ENCODE data around the gene TRAM2. TPM values are rescaled to one million over a fixed set of nuclear protein-coding genes. Genes with fewer than 3 reads are reported as not detected.

TRAM2 gene
- total and polyA plus RNA-seq, 10 of the 15 experiments (the other 5 are each of a cell fraction or from before 2014, with no cell fraction given), result 2.5 to 15.0 (median 11.0) TPM

GRCh38 chr6:52573295-52573694 is 3.6 kb downstream of the TRAM2 start:
- Histone ChIP-seq H2AFZ (ENCODE audit: control insufficient read depth, low read depth, low read length) (no peak overlapping the region), H3K79me2 (ENCODE audit: control insufficient read depth, insufficient read depth, low read length) (peaks cover 61% of the 10 kb centered on the region), H3K9ac (ENCODE audit: control insufficient read depth, insufficient read depth, low read length) (no peak overlapping the region), H3K36me3 (ENCODE audit: control insufficient read depth in 2 of 2, insufficient read depth in 2 of 2, low read length in 1 of 2) (no peaks in the 10 kb centered on the region; a peak in 1 of 4 replicates), H3K27me3 (replicated peaks in 1 of 2; ENCODE audit: control insufficient read depth in 2 of 2, insufficient read depth in 2 of 2, low read length in 1 of 2) (no peaks in the 10 kb centered on the region), H3K27ac (ENCODE audit: control insufficient read depth, insufficient read depth) (no peak overlapping the region), H4K20me1 (ENCODE audit: control insufficient read depth, insufficient read depth) (no peaks in the 10 kb centered on the region), H3K4me1 (ENCODE audit: control insufficient read depth, insufficient read depth, low read length) (peaks cover 30% of the 10 kb centered on the region), H3K4me2 (ENCODE audit: control insufficient read depth, insufficient read depth) (peak overlapping the region; percentile 91), H3K4me3 (peak overlapping the region; percentile 76), H3K9me3 (replicated peaks; ENCODE audit: control insufficient read depth, insufficient read depth, low read length) (no peaks in the 10 kb centered on the region)
- POLR2A ChIA-PET, result no interaction called here
- intact Hi-C loops (cut with micrococcal nuclease; ENCODE audit: unreplicated experiment) (no loop called here), in situ Hi-C loops (cut with MboI) (loop anchor here (10.0 kb wide), 1 partner anchor 288 kb away; the partner anchor contains the start of gene MCM3)
- ATAC-seq (no peak), DNase-seq (ENCODE audit: low read depth, low spot score) (no peak), FAIRE-seq (no peak)
- CTCF ChIA-PET, result interaction anchor here (1.1 to 1.5 kb wide), 2 partner anchors 43 to 154 kb away, joined by 3 read pairs; no protein-coding TSS in a partner anchor
- SMC1A ChIA-PET (ENCODE audit: uncharacterized antibody, unreplicated experiment), result interaction anchor here (0.9 to 2.9 kb wide), 4 partner anchors 38 to 156 kb away, joined by 3 to 8 read pairs (median 4); no protein-coding TSS in a partner anchor
- BruUV-seq (replicated peaks), result no TSS peak
- WGBS (ENCODE audit: insufficient coverage, insufficient replicate concordance, low lambda C conversion rate, missing lambda C conversion rate), result 87% methylated on average over 2 of the region's 2 CpGs
- RAD21 ChIA-PET (ENCODE audit: unreplicated experiment), result interaction anchor here (1.0 kb wide), 1 partner anchor 10 kb away, joined by 3 read pairs; no protein-coding TSS in a partner anchor
- no peak for TF ChIP-seq CHD4 (IDR thresholded peaks at IDR 0.05)
- no peak for TF ChIP-seq IKZF2 (IDR thresholded peaks at IDR 0.05)
- no peak for TF ChIP-seq POLR2A (IDR thresholded peaks at IDR 0.05; ENCODE audit: low read depth, low read length)
- TF ChIP-seq, protein P1, sequence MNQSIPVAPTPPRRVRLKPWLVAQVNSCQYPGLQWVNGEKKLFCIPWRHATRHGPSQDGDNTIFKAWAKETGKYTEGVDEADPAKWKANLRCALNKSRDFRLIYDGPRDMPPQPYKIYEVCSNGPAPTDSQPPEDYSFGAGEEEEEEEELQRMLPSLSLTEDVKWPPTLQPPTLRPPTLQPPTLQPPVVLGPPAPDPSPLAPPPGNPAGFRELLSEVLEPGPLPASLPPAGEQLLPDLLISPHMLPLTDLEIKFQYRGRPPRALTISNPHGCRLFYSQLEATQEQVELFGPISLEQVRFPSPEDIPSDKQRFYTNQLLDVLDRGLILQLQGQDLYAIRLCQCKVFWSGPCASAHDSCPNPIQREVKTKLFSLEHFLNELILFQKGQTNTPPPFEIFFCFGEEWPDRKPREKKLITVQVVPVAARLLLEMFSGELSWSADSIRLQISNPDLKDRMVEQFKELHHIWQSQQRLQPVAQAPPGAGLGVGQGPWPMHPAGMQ (IDR thresholded peaks at IDR 0.05; ENCODE audit: borderline replicate concordance), result no peak
- no peak for TF ChIP-seq NR2C2 (IDR thresholded peaks at IDR 0.05; ENCODE audit: borderline replicate concordance, control insufficient read depth, insufficient read length, low read depth)

DNA sequence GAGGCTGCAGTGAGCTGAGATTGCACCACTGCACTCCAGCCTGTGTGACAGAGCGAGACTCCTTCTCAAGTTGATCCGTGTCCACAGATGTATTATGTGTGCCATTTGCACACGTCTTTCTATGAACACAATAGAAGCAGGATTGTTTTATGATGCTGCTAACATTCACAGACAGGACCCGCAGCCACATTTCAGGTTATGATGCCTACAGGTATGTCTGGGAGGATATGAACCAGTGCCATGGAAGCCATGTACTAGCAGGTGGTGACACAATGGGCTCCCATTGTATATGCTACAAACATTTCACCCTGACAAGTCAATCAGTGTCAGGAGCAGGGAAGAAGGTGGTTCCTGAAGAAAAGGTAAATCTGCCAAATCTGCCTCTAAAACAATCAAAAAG is 4.3 kb downstream of the TRAM2 start:
- FAIRE-seq, result no peak
- peaks cover 30% of the 10 kb centered on the region for H3K4me1 ChIP-seq (ENCODE audit: control insufficient read depth, insufficient read depth, low read length)
- BruUV-seq (replicated peaks), result no TSS peak
- no peak for TF ChIP-seq ZZZ3 (IDR thresholded peaks at IDR 0.05; ENCODE audit: control insufficient read depth, insufficient read length, low read depth)
- TF ChIP-seq FOXK2 (IDR thresholded peaks at IDR 0.05), result no peak
- no peak for TF ChIP-seq KAT2A (conservative IDR thresholded peaks at IDR 0.05; ENCODE audit: control insufficient read depth, low read depth, low read length)
- TF ChIP-seq, protein P2, sequence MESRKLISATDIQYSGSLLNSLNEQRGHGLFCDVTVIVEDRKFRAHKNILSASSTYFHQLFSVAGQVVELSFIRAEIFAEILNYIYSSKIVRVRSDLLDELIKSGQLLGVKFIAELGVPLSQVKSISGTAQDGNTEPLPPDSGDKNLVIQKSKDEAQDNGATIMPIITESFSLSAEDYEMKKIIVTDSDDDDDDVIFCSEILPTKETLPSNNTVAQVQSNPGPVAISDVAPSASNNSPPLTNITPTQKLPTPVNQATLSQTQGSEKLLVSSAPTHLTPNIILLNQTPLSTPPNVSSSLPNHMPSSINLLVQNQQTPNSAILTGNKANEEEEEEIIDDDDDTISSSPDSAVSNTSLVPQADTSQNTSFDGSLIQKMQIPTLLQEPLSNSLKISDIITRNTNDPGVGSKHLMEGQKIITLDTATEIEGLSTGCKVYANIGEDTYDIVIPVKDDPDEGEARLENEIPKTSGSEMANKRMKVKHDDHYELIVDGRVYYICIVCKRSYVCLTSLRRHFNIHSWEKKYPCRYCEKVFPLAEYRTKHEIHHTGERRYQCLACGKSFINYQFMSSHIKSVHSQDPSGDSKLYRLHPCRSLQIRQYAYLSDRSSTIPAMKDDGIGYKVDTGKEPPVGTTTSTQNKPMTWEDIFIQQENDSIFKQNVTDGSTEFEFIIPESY (IDR thresholded peaks at IDR 0.05), result no peak
- no peak for TF ChIP-seq YBX1 (IDR thresholded peaks at IDR 0.05)
- TF ChIP-seq, protein P3, sequence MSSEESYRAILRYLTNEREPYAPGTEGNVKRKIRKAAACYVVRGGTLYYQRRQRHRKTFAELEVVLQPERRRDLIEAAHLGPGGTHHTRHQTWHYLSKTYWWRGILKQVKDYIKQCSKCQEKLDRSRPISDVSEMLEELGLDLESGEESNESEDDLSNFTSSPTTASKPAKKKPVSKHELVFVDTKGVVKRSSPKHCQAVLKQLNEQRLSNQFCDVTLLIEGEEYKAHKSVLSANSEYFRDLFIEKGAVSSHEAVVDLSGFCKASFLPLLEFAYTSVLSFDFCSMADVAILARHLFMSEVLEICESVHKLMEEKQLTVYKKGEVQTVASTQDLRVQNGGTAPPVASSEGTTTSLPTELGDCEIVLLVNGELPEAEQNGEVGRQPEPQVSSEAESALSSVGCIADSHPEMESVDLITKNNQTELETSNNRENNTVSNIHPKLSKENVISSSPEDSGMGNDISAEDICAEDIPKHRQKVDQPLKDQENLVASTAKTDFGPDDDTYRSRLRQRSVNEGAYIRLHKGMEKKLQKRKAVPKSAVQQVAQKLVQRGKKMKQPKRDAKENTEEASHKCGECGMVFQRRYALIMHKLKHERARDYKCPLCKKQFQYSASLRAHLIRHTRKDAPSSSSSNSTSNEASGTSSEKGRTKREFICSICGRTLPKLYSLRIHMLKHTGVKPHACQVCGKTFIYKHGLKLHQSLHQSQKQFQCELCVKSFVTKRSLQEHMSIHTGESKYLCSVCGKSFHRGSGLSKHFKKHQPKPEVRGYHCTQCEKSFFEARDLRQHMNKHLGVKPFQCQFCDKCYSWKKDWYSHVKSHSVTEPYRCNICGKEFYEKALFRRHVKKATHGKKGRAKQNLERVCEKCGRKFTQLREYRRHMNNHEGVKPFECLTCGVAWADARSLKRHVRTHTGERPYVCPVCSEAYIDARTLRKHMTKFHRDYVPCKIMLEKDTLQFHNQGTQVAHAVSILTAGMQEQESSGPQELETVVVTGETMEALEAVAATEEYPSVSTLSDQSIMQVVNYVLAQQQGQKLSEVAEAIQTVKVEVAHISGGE (CRISPR knock-in tag; IDR thresholded peaks at IDR 0.05), result no peak

More for the DNA sequence above, 4.3 kb downstream of the TRAM2 start:
- Histone ChIP-seq H3K4me2 (ENCODE audit: control insufficient read depth, insufficient read depth) (peak overlapping the region; percentile 34; the same call in 1 of the 2 replicates), H3K4me3 (peak overlapping the region; percentile 76; the same call in 1 of the 2 replicates), H3K9me3 (replicated peaks; ENCODE audit: control insufficient read depth, insufficient read depth, low read length) (no peaks in the 10 kb centered on the region), H2AFZ (ENCODE audit: control insufficient read depth, low read depth, low read length) (no peak overlapping the region), H3K79me2 (ENCODE audit: control insufficient read depth, insufficient read depth, low read length) (peaks cover 66% of the 10 kb centered on the region), H3K9ac (ENCODE audit: control insufficient read depth, insufficient read depth, low read length) (no peak overlapping the region), H3K36me3 (ENCODE audit: control insufficient read depth in 2 of 2, insufficient read depth in 2 of 2, low read length in 1 of 2) (no peaks in the 10 kb centered on the region; a peak in 2 of 4 replicates), H4K20me1 (ENCODE audit: control insufficient read depth, insufficient read depth) (no peaks in the 10 kb centered on the region), H3K27ac (ENCODE audit: control insufficient read depth, insufficient read depth) (no peak overlapping the region), H3K27me3 (replicated peaks in 1 of 2; ENCODE audit: control insufficient read depth in 2 of 2, insufficient read depth in 2 of 2, low read length in 1 of 2) (no peaks in the 10 kb centered on the region)
- POLR2A ChIA-PET, result no interaction called here
- RAD21 ChIA-PET (ENCODE audit: unreplicated experiment), result interaction anchor here (1.0 to 1.2 kb wide), 2 partner anchors 9 to 153 kb away, joined by 3 to 4 read pairs; no protein-coding TSS in a partner anchor
- no peak for DNase-seq (ENCODE audit: low read depth, low spot score)
- intact Hi-C loops (cut with micrococcal nuclease; ENCODE audit: unreplicated experiment) (no loop called here), in situ Hi-C loops (cut with MboI) (loop anchor here (10.0 kb wide), 1 partner anchor 288 kb away; the partner anchor contains the start of gene MCM3)
- CTCF ChIA-PET, result interaction anchor here (1.5 kb wide), 1 partner anchor 42 kb away, joined by 3 read pairs; no protein-coding TSS in a partner anchor
- SMC1A ChIA-PET (ENCODE audit: uncharacterized antibody, unreplicated experiment), result interaction anchor here (0.7 to 2.9 kb wide), 6 partner anchors 24 to 155 kb away, joined by 3 to 8 read pairs (median 3); no protein-coding TSS in a partner anchor
- no peak for ATAC-seq
- 93% methylated on average over 4 of the region's 4 CpGs for WGBS (ENCODE audit: insufficient coverage, insufficient replicate concordance, low lambda C conversion rate, missing lambda C conversion rate)
